GM12874 (cell line): ENCODE measurements around the gene RCVRN.

Source experiments
- CTCF ChIP-seq: IDR thresholded peaks from 2 replicates; pipeline ENCODE4 v1.5.1; 2011; ENCODE audit warnings: low read depth, mild to moderate bottlenecking, control low read depth, low read length, moderate library complexity; ENCODE audit not compliant: insufficient read depth

The RCVRN gene

GRCh38 chr17:9932491-9932890, 27.4 kb upstream of the RCVRN start:
- no peak for TF ChIP-seq CTCF

- no peak for TF ChIP-seq CTCF
Observed at GRCh38 chr17:9931144-9931741, 26.2 kb upstream of the RCVRN start.

DNA sequence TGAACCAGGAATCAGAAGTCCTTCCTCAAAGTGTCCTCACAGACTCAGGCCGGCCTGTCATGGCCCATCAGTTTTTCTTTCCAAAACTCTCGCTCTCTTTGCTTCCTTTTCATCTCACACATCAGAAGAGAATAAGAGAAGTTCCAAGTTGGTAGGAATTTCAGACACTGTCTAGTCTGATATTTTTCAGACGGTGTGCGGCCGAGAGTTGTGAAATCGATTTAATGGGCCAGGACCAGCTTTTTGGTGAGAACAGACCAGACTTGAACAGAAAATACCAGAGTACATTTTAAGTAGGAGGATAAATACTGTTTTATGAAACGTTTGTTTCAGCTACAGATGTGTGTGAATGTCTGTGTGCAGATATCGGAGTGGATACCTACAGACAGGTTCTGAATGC, 24.8 kb upstream of the RCVRN start:
- no peak for TF ChIP-seq CTCF

DNA sequence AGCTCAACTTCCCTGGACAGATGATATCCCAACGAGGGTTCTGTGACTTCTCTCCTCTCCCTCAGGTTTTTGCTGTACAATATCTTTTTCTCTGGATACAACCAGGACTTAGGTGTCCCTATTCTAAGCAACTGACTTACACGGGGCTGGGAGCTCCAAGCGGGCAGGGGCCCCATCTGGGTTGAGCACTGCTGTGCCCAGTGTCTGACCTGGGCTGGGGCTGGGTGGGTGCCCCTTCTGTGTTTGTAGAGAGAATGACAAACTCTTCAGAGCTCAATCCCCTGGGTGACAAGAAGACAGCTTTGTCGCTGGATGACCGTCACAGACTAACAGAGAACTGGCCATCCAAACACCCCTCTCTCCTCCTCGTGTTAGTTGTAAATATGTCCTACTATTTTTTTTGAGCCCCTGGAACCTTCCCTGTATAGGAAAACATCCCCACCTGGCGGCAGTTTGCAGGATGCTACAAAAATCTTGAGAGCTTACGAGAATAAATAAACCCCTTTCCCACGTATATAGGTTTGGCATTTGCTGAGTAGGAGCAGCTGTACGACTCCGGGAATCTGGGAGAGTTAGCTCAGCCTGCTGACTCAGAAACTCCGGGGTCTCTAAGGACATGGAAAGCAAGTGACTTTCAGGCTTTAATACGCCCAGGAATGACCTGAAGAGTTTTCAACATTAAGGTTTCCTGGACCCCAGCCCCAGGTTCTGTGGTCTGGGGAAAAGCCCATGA, 23.7 kb upstream of the RCVRN start:
- TF ChIP-seq CTCF, result no peak

DNA sequence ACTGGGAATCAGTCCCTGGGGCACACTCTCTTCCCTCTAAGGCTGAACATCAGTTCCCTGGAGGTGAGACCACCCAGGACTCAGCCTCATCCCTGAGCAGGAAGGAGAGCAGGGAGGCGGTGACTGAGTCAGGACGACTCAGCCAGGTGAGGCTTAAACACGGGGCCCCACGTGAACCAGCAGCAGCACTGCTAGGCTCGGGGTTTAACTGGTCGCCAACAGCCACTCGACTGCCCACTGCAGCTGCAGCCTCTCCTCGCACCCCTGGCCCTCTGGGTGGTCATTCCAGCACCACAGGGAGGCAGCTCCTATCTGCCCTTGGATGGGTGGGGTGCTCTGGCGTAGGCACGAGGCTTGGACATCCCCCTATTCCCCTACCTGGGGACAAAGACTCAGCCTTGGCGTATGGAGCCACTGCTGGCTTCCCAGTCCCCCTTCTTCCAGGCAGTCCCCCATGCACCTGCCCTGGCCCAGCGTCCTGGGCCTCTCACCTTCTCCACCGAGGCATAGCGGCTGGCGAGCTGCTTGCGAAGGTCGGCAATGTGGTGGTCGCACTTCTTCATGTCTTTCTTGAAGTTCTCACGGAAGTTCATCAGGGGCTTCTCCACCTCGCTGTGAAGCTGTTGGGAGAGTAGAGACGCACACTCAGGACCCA, 21.2 kb upstream of the RCVRN start:
- TF ChIP-seq CTCF, result no peak

DNA sequence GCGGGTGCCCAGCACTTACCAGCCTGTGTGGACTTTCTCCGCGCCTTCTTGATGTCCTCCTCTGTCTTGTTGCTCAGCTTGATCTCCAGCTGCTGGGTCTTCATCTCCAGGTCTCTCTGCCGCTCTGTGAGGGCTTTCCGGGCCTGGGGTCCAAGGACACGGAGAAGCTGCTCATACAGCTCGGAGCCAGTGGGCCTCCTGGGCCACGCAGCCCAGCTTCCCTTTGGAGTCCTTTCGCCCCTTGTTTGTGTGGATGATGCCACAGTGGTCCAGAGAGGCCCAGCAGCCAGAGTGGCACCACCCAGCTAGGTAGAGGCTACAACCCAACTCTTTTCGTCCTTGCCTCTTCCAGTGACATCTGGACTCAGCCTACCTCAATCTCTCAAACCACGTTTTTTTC, 20.4 kb upstream of the RCVRN start:
- no peak for TF ChIP-seq CTCF

- TF ChIP-seq CTCF, result peak; percentile 73
Observed at GRCh38 chr17:9924735-9925191, 19.7 kb upstream of the RCVRN start.
